Measurements from ENCODE around the gene FRZB. TPM values are rescaled to one million over a fixed set of nuclear protein-coding genes. Genes with fewer than 3 reads are reported as not detected.
"Not testable (repeated sequence)": the region's sequence is repeated elsewhere in the genome, so short reads cannot be mapped to it uniquely, and the experiment has no call there.

Gene FRZB
- polyA plus RNA-seq, 1 experiment = 2.5 TPM

DNA sequence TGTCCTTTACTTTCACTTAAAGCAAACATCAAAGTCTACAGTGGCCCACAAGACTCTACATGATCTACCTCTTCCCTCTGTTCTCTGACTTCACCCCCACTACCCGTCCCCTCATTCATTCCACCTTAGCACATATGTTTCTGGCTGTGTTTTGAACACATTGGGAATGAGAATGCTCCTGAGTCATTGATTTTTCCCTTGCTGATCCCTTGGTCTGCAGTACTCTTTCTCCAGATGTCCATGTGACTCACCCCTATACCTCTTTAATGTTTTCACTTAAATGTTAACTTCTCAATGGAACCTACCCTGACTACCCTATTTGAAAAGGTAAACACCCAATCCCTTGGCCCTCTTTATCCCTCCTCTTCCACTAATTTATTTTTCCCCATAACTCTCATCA, 30.7 kb upstream of the FRZB start:
- DNase-seq (ENCODE audit: low read depth, low spot score) = peak; percentile 59
- TF ChIP-seq, protein P1, sequence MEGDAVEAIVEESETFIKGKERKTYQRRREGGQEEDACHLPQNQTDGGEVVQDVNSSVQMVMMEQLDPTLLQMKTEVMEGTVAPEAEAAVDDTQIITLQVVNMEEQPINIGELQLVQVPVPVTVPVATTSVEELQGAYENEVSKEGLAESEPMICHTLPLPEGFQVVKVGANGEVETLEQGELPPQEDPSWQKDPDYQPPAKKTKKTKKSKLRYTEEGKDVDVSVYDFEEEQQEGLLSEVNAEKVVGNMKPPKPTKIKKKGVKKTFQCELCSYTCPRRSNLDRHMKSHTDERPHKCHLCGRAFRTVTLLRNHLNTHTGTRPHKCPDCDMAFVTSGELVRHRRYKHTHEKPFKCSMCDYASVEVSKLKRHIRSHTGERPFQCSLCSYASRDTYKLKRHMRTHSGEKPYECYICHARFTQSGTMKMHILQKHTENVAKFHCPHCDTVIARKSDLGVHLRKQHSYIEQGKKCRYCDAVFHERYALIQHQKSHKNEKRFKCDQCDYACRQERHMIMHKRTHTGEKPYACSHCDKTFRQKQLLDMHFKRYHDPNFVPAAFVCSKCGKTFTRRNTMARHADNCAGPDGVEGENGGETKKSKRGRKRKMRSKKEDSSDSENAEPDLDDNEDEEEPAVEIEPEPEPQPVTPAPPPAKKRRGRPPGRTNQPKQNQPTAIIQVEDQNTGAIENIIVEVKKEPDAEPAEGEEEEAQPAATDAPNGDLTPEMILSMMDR (IDR thresholded peaks at IDR 0.05; ENCODE audit: low read depth, low read length) = no peak

DNA sequence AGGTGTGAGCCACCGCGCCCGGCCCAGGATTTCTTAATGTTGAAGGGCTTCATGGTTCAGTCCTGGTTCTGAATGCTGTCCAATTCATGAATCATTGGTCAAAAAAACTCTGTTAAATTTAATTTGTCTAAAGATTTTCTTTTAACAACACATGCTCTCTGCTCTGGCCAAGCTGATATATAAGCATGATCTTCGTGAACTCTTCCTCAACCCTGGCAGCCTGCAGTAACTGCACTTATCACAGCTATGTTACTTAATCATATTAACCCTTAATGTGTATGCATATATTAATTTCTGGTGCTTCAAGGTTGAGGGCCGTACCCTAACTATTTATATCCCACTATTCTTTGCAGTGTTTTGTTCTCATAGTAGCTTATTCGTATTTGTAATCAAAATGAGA, 29.4 kb upstream of the FRZB start:
- POLR2A ChIA-PET = no interaction called here

More for the DNA sequence above, 30.7 kb upstream of the FRZB start:
- peaks cover 7% of the 10 kb centered on the region for H3K9me3 ChIP-seq (ENCODE audit: control insufficient read depth, insufficient read depth, low read length)
- H3K27me3 ChIP-seq (ENCODE audit: control insufficient read depth, insufficient read depth, low read length) = no peaks in the 10 kb centered on the region
- H3K4me3 ChIP-seq (ENCODE audit: low read depth, low read length) = no peak overlapping the region
- ChIA-PET CTCF (no interaction called here), POLR2A (no interaction called here)
- H3K27ac ChIP-seq (ENCODE audit: low read depth, low read length) = no peak overlapping the region

DNA sequence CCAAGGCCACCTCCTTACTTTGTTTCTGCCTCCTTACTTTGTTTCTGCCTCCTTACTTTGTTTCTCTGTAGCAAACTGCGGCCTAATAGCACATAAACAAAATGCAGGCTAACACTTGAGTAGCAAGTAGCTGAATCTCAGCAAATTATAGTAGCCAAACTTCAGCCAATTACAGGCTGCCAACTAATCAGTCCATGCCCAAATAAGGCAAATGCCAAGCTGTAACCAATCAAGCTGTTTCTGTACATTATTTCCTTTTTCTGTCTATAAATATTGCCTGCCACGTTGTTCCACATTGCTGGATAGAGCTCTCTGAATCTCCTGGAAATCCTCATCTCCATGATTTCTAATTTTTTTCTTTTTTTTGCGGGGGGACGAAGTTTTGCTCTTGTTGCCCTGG, 28.7 kb upstream of the FRZB start:
- ChIA-PET POLR2A (no interaction called here), CTCF (no interaction called here)
- Histone ChIP-seq H3K27ac (ENCODE audit: low read depth, low read length) (no peak overlapping the region), H3K27me3 (ENCODE audit: control insufficient read depth, insufficient read depth, low read length) (no peaks in the 10 kb centered on the region), H3K9me3 (ENCODE audit: control insufficient read depth, insufficient read depth, low read length) (peaks cover 7% of the 10 kb centered on the region), H3K4me3 (ENCODE audit: low read depth, low read length) (no peak overlapping the region)
- TF ChIP-seq, protein P1 (IDR thresholded peaks at IDR 0.05; ENCODE audit: low read depth, low read length) = no peak
- DNase-seq (ENCODE audit: low read depth, low spot score) = no peak

More for the DNA sequence above, 29.4 kb upstream of the FRZB start:
- TF ChIP-seq, protein P1 (IDR thresholded peaks at IDR 0.05; ENCODE audit: low read depth, low read length) = no peak
- H3K27ac ChIP-seq (ENCODE audit: low read depth, low read length) = no peak overlapping the region
- no peak overlapping the region for H3K4me3 ChIP-seq (ENCODE audit: low read depth, low read length)
- DNase-seq (ENCODE audit: low read depth, low spot score) = no peak
- peaks cover 7% of the 10 kb centered on the region for H3K9me3 ChIP-seq (ENCODE audit: control insufficient read depth, insufficient read depth, low read length)
- CTCF ChIA-PET = no interaction called here
- no peaks in the 10 kb centered on the region for H3K27me3 ChIP-seq (ENCODE audit: control insufficient read depth, insufficient read depth, low read length)

DNA sequence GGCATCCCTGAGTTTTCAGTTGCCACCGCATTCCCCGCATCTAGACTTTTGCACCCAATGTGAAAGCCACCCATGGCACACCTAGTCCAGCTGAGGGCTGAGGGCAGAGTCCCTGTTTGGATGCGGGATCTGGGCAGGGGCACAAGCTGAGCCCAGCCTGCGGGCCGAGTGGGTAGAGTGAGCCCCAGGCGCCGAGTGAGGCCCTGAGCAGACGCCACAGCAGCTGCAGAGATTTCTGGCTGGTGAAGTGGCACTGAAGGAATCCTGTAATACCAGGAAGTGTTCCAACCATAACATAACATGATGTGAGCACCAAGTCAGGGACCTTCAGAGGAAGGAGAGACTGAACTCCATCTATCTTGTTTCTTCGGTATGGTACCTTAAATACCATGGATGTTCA, 27.7 kb upstream of the FRZB start:
- CTCF ChIA-PET = no interaction called here
- DNase-seq (ENCODE audit: low read depth, low spot score) = no peak
- no peak overlapping the region for H3K4me3 ChIP-seq (ENCODE audit: low read depth, low read length)

DNA sequence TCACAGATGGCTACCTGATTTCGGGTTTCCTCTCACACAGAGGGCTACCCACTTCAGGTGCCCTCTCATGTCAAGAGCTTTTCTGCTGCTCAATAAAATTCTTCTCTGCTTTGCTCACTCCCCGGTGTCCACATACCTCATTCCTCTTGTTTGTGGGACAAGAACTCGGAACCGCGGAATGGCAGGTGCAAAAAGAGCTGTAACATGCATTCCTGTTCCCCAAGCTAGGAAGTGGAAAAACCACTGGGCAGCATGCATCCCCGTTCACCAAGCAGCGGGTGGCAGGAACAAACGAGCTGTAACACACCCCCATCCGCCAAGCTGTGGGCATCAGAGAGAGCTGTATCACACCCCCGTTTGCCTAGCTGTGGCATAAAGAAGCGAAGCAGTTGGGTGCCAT, 27.2 kb upstream of the FRZB start:
- Histone ChIP-seq H3K9me3 (ENCODE audit: control insufficient read depth, insufficient read depth, low read length) (peaks cover 7% of the 10 kb centered on the region), H3K4me3 (ENCODE audit: low read depth, low read length) (no peak overlapping the region), H3K27ac (ENCODE audit: low read depth, low read length) (no peak overlapping the region), H3K27me3 (ENCODE audit: control insufficient read depth, insufficient read depth, low read length) (no peaks in the 10 kb centered on the region)
- CTCF ChIA-PET = no interaction called here
- DNase-seq (ENCODE audit: low read depth, low spot score) = no peak
- TF ChIP-seq, protein P1 (IDR thresholded peaks at IDR 0.05; ENCODE audit: low read depth, low read length) = no peak
- POLR2A ChIA-PET = no interaction called here

More for the DNA sequence above, 27.7 kb upstream of the FRZB start:
- POLR2A ChIA-PET = no interaction called here
- H3K9me3 ChIP-seq (ENCODE audit: control insufficient read depth, insufficient read depth, low read length) = peaks cover 7% of the 10 kb centered on the region
- no peak overlapping the region for H3K27ac ChIP-seq (ENCODE audit: low read depth, low read length)
- H3K27me3 ChIP-seq (ENCODE audit: control insufficient read depth, insufficient read depth, low read length) = no peaks in the 10 kb centered on the region
- TF ChIP-seq, protein P1 (IDR thresholded peaks at IDR 0.05; ENCODE audit: low read depth, low read length) = no peak

DNA sequence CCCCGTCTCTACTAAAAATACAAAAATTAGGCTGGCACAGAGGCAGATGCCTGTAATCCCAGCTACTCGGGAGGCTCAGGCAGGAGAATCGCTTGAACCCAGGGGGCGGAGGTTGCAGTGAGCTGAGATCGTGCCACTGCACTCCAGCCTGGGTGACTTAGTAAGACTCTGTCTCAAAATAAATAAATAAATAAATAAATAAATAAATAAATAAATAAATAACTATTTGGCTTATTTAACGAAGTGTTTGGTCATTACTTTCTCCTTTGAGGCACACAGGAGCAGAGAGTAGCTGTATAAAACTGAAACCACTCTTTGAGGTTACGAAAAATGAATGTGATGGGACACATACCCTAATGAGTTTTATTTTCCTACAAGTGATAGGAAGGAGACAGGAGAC, 26.6 kb upstream of the FRZB start:
- H3K4me3 ChIP-seq (ENCODE audit: low read depth, low read length); DNase-seq (ENCODE audit: low read depth, low spot score); H3K9me3 ChIP-seq (ENCODE audit: control insufficient read depth, insufficient read depth, low read length); CTCF ChIA-PET; H3K27ac ChIP-seq (ENCODE audit: low read depth, low read length); H3K27me3 ChIP-seq (ENCODE audit: control insufficient read depth, insufficient read depth, low read length); POLR2A ChIA-PET: not testable (repeated sequence)

All from AG04450 (cell line).